ENCODE results near the gene FGGY.

The FGGY gene

DNA sequence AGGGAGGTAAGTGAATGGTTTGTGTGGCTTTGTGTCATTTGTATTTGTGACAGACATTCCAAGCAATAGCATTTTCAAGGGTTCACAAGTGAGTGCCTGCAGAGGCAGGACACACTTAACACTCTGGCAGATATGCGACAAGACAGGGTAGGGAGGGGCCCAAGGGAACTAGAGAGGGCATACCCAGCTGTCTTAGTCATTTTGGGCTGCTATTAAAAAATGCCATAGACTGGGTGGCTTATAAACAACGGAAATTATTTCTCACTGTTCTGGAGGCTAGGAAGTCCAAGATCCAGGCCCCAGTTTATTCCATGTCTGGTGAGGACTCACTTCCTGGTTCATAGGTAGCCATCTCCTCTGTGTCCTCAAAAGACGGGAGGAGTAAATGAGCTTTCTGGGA is 137.4 kb downstream of the FGGY start:
- TF ChIP-seq, protein P1, sequence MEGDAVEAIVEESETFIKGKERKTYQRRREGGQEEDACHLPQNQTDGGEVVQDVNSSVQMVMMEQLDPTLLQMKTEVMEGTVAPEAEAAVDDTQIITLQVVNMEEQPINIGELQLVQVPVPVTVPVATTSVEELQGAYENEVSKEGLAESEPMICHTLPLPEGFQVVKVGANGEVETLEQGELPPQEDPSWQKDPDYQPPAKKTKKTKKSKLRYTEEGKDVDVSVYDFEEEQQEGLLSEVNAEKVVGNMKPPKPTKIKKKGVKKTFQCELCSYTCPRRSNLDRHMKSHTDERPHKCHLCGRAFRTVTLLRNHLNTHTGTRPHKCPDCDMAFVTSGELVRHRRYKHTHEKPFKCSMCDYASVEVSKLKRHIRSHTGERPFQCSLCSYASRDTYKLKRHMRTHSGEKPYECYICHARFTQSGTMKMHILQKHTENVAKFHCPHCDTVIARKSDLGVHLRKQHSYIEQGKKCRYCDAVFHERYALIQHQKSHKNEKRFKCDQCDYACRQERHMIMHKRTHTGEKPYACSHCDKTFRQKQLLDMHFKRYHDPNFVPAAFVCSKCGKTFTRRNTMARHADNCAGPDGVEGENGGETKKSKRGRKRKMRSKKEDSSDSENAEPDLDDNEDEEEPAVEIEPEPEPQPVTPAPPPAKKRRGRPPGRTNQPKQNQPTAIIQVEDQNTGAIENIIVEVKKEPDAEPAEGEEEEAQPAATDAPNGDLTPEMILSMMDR (IDR thresholded peaks at IDR 0.05; ENCODE audit: low read depth, low read length, missing control alignments) = no peak
- no peak for DNase-seq (ENCODE audit: low read depth)
- H3K4me3 ChIP-seq (ENCODE audit: low read depth, low read length) = no peak overlapping the region

DNA sequence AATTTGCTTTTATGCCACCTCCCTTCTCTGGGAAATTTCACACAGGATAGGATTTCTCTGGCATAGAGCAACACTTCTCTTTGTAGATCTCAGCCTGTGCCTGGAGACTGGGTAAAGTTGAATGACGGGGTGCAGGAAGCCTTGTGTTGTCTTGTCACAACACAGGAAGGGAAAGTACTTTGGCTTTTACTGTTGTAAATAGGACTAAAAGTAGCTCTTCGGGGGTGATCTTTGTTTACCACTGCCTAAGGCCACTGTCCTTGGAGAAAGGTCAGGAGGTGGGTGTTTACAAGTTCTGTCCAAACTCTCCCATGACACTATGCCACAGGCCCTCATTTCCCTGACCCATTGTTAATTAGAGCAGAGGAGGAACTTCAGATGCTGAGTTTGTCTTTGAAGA is 139.7 kb downstream of the FGGY start:
- DNase-seq (ENCODE audit: low read depth) = no peak
- no peak overlapping the region for H3K4me3 ChIP-seq (ENCODE audit: low read depth, low read length)
- TF ChIP-seq, protein P1 (IDR thresholded peaks at IDR 0.05; ENCODE audit: low read depth, low read length, missing control alignments) = no peak

DNA sequence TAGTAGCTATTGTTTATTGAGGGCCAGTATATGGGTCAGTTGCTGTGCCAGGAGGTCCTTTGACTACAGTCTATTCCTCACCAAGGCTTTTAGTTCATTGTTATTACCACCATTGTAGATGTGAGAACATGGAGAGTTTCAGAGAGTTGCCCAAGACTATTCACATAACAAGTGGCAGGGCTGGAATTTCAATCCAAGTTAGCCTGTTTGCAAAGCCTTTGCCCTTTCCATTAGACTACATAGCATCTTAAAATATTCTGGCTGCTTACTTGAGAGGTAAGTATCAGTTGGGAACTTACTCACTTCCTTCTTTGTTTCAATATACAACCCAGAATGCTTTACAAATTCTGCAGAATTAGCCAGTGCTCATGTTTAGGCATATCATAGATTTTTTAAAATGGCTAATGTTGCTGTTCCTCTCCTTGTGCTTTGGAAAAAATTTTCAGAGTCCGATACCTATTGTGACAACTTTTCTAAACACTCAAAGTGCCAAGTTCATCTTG is 141.2 kb downstream of the FGGY start:
- DNase-seq (ENCODE audit: low read depth) = no peak
- TF ChIP-seq, protein P1 (IDR thresholded peaks at IDR 0.05; ENCODE audit: low read depth, low read length, missing control alignments) = no peak
- no peak overlapping the region for H3K4me3 ChIP-seq (ENCODE audit: low read depth, low read length)

DNA sequence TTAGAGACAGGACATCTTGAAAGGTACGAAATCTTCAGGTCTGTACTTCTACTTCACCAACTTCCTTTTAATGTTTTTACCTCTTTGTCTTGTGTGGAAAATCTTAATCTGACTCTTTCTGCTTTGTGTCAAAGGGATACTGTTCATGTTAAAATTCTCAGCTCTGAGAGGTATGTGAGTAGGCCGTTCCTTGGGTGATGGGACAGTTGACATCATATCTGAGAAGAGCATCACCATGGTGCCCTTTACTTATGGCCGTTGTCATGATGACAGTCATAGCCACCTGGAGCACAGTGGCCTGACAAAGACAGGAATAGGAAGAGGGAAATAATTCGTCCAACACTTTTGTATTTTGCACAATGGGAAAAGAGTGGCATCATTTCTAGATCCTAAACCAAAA is 145.6 kb downstream of the FGGY start:
- H3K4me3 ChIP-seq (ENCODE audit: low read depth, low read length) = no peak overlapping the region
- DNase-seq (ENCODE audit: low read depth) = no peak
- TF ChIP-seq, protein P1 (IDR thresholded peaks at IDR 0.05; ENCODE audit: low read depth, low read length, missing control alignments) = no peak

DNA sequence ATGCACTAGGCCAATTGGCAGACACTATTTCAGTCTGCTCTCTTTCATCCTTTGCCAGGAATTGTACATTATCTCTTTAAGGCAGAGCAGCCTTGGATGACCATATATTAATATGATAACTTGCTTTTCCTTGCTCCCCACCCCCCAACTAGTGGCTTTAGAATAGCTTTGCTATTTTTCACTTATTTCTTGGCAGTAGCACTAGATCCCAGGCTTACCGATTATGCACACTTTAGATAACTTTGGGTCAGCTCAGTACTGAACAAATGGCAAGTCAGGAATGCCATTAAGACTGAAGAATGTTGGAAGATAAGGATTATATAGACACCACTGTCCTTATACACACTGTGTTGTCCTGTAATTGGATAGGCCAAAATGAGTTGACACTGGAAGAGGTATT is 146.4 kb downstream of the FGGY start:
- H3K4me3 ChIP-seq (ENCODE audit: low read depth, low read length) = no peak overlapping the region
- DNase-seq (ENCODE audit: low read depth) = no peak
- TF ChIP-seq, protein P1 (IDR thresholded peaks at IDR 0.05; ENCODE audit: low read depth, low read length, missing control alignments) = no peak

DNA sequence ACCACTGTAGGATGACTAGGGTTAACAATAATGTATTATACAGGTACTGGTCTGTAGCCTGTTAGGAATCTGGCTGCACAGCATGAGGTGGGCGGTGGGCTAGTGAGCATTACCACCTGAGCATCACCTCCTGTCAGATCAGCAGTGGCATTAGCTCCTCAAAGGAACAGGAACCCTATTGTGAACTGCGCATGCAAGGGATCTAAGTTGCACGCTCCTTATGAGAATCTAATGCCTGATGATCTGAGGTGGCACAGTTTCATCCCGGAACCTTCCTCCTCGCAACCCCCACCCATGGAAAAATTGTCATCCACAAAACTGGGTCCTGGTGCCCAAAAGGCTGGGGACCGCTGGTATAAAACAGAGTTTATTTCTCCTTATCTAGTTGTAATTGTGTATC is 147.6 kb downstream of the FGGY start:
- TF ChIP-seq, protein P1 (IDR thresholded peaks at IDR 0.05; ENCODE audit: low read depth, low read length, missing control alignments) = no peak
- no peak overlapping the region for H3K4me3 ChIP-seq (ENCODE audit: low read depth, low read length)
- no peak for DNase-seq (ENCODE audit: low read depth)

DNA sequence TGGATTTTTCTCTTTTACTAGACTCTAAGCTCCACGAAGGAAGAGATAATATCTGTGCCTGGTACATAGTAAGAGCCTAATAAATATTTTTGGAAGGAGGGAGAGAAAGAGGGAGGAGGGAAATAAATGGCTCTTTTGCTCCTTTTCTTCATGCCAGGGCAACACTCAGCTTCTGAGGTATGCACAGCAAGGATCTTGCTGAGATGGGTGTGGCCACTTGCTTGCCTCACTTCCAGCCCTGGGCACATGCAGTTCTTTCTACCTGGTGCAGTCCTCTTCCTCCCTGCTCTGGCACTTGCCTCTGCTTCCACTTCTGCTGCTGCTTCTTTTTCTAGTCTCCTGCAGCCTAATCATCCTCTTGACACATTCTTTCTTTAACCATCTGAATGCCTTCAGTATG is 148.1 kb downstream of the FGGY start:
- DNase-seq (ENCODE audit: low read depth) = no peak
- no peak overlapping the region for H3K4me3 ChIP-seq (ENCODE audit: low read depth, low read length)
- TF ChIP-seq, protein P1 (IDR thresholded peaks at IDR 0.05; ENCODE audit: low read depth, low read length, missing control alignments) = no peak
